HL-60 (cell line): ENCODE measurements around the gene GRIK1.

ENCODE experiments used
- GABPA ChIP-seq: IDR thresholded peaks from 2 replicates; pipeline ENCODE4 v1.6.1; 2012; ENCODE audit warnings: low read depth
- POLR2AphosphoS5 ChIP-seq: IDR thresholded peaks from 2 replicates; pipeline ENCODE4 v1.6.1; 2012; ENCODE audit warnings: low read depth
- REST ChIP-seq: IDR thresholded peaks from 2 replicates; pipeline ENCODE4 v1.6.1; 2012; ENCODE audit warnings: low read depth; ENCODE audit not compliant: insufficient replicate concordance
- TF ChIP-seq, protein P1 (sequence below): IDR thresholded peaks from one replicate; pipeline ENCODE4 v1.5.1; 2011; ENCODE audit warnings: low read length, control low read depth, inconsistent platforms; ENCODE audit not compliant: insufficient read depth

DNA sequence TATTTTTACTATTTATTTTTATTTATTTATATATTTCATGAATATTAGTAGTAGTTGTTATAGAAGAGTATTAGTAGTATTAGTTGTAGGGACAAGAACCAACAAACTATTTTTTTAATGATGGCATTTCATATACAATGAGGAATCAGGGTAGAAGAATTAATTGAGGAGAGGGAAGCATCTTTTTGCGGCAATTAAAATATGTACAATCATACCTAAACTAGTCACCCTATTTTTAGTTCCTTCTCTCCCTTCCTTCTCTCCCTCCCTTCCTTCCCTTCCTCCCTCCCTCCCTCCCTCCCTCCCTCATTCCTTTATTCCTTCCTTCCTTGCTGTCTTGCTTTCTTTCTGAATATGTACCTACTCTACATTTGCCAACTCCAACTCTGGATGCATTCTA, 189.8 kb downstream of the GRIK1 start:
- TF ChIP-seq POLR2AphosphoS5 (no peak), GABPA (no peak), REST (no peak)
- TF ChIP-seq, protein P1, sequence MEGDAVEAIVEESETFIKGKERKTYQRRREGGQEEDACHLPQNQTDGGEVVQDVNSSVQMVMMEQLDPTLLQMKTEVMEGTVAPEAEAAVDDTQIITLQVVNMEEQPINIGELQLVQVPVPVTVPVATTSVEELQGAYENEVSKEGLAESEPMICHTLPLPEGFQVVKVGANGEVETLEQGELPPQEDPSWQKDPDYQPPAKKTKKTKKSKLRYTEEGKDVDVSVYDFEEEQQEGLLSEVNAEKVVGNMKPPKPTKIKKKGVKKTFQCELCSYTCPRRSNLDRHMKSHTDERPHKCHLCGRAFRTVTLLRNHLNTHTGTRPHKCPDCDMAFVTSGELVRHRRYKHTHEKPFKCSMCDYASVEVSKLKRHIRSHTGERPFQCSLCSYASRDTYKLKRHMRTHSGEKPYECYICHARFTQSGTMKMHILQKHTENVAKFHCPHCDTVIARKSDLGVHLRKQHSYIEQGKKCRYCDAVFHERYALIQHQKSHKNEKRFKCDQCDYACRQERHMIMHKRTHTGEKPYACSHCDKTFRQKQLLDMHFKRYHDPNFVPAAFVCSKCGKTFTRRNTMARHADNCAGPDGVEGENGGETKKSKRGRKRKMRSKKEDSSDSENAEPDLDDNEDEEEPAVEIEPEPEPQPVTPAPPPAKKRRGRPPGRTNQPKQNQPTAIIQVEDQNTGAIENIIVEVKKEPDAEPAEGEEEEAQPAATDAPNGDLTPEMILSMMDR, result no peak
